Kidney (tissue), 14 donors: ENCODE measurements around the gene SCAMP5. TPM values are rescaled to one million over a fixed set of nuclear protein-coding genes. Genes with fewer than 3 reads are reported as not detected.
A peak's percentile ranks its signal among the peaks of the same experiment; 100 is the strongest.

Experiments
- DNase-seq, 5 donors: peaks; one replicate each; pipeline ENCODE4 v3.0.0-alpha.2; 2013 to 2020
- FAIRE-seq: peaks from 2 replicates; lab custom pipeline; 2012; peaks lifted over from hg19 to GRCh38; lab: Jason Lieb, UNC
- H3K27ac ChIP-seq, 2 donors: one replicate each; pipeline ENCODE4 v1.7.0; 2013; ENCODE audit warnings: low read depth in 2 of 2, low read length in 2 of 2, inconsistent platforms in 1 of 2
- H3K27me3 ChIP-seq: one replicate; pipeline ENCODE4 v1.7.1; 2013; ENCODE audit warnings: low read length, inconsistent platforms; ENCODE audit not compliant: control insufficient read depth, insufficient read depth
- H3K36me3 ChIP-seq, 3 donors: one replicate each; pipeline versions ENCODE4 v1.7.0 to v1.7.1; 2013; ENCODE audit warnings: low read length in 3 of 3, control low read depth in 1 of 3, inconsistent platforms in 1 of 3; ENCODE audit not compliant: insufficient read depth in 3 of 3, control insufficient read depth in 2 of 3
- H3K4me1 ChIP-seq, 3 donors: one replicate each; pipeline versions ENCODE4 v1.7.0 to v1.7.1; 2013; ENCODE audit warnings: low read length in 3 of 3, inconsistent platforms in 1 of 3, low read depth in 1 of 3; ENCODE audit not compliant: control insufficient read depth in 2 of 3, insufficient read depth in 2 of 3
- H3K4me3 ChIP-seq, 3 donors: one replicate each; pipeline versions ENCODE4 v1.7.0 to v1.8.1; 2013; ENCODE audit warnings: low read length in 3 of 3, control low read depth in 1 of 3, inconsistent platforms in 1 of 3
- H3K9ac ChIP-seq, 3 donors: one replicate each; pipeline versions ENCODE4 v1.7.0 to v1.7.1; 2013; ENCODE audit warnings: low read length in 3 of 3, control low read depth in 1 of 3, inconsistent platforms in 1 of 3
- H3K9me3 ChIP-seq, 3 donors: one replicate each; pipeline versions ENCODE4 v1.7.0 to v1.7.1; 2013; ENCODE audit warnings: low read length in 3 of 3, control low read depth in 1 of 3, inconsistent platforms in 1 of 3; ENCODE audit not compliant: control insufficient read depth in 2 of 3, insufficient read depth in 1 of 3
- CTCF ChIP-seq: IDR thresholded peaks from 3 replicates; pipeline ENCODE4 v1.5.1; 2012; ENCODE audit warnings: mild to moderate bottlenecking, moderate library complexity, borderline replicate concordance; ENCODE audit not compliant: insufficient read depth; ENCODE audit errors: extremely low read depth
- intact Hi-C: fragments of 100-400 bp; cut with DNase I; formaldehyde crosslinking; loops from one replicate; pipeline ENCODE4 v1.11.1; 2022
- polyA plus RNA-seq: library from polyadenylated mRNA; stranded (reverse); fragments of 350-450 nt; fragmentation: Illumina TruSeq; extraction: RNeasy Lipid Tissue Mini Kit (QIAGEN cat#74804); gene quantifications from one replicate; pipeline ENCODE4 v1.2.3, GENCODE V29; 2014; ENCODE audit warnings: low read depth, low replicate concordance; ENCODE audit not compliant: insufficient read depth
- total RNA-seq: library from RNA; stranded (reverse); fragmentation: NEBNext Ultra II Directional; extraction: Animal tissue kit (Norgen Biotek cat#: 25700); gene quantifications from one replicate; pipeline ENCODE4 v1.2.1, GENCODE V29; 2021
- donor health status: control.
- donor health status: control.
- donor health status: control.
- donor health status: control.
- donor health status: control.
- donor health status: DM: yes; HTN: yes; CAD: no.
- donor health status: Normal renal cell carcinoma (clear cell type).

The SCAMP5 gene
- total and polyA plus RNA-seq, 2 donors from 2014 or later, result 13.4 to 29.5 TPM

- no peaks in the 10 kb centered on the region for H3K27me3 ChIP-seq
- FAIRE-seq, result no peak
- no peak overlapping the region for H3K27ac ChIP-seq
- H3K9me3 ChIP-seq, result no peaks in the 10 kb centered on the region
- peaks cover 0 to 8% (median 6%) of the 10 kb centered on the region in 3 donors for H3K4me1 ChIP-seq
- no peak for TF ChIP-seq CTCF
- no peak overlapping the region for H3K4me3 ChIP-seq
- H3K9ac ChIP-seq, result no peak overlapping the region
- intact Hi-C loops, result no loop called here
- H3K36me3 ChIP-seq, result no peaks in the 10 kb centered on the region
- no peak for DNase-seq
These were observed 69.5 kb downstream of the SCAMP5 start for GRCh38 chr15:75064846-75065245.

- H3K4me1 ChIP-seq, result peaks cover 0 to 8% (median 6%) of the 10 kb centered on the region in 3 donors
- no peak for TF ChIP-seq CTCF
- no peaks in the 10 kb centered on the region for H3K9me3 ChIP-seq
- H3K9ac ChIP-seq, result no peak overlapping the region
- no peak overlapping the region for H3K4me3 ChIP-seq
- intact Hi-C loops, result no loop called here
- H3K27ac ChIP-seq, result no peak overlapping the region
- DNase-seq (peak in 3 of 5 donors; percentile 20 to 49 (median 39)), FAIRE-seq (no peak)
- H3K27me3 ChIP-seq, result no peaks in the 10 kb centered on the region
- no peaks in the 10 kb centered on the region for H3K36me3 ChIP-seq
These were observed 70.1 kb downstream of the SCAMP5 start for GRCh38 chr15:75065467-75065850.

DNA sequence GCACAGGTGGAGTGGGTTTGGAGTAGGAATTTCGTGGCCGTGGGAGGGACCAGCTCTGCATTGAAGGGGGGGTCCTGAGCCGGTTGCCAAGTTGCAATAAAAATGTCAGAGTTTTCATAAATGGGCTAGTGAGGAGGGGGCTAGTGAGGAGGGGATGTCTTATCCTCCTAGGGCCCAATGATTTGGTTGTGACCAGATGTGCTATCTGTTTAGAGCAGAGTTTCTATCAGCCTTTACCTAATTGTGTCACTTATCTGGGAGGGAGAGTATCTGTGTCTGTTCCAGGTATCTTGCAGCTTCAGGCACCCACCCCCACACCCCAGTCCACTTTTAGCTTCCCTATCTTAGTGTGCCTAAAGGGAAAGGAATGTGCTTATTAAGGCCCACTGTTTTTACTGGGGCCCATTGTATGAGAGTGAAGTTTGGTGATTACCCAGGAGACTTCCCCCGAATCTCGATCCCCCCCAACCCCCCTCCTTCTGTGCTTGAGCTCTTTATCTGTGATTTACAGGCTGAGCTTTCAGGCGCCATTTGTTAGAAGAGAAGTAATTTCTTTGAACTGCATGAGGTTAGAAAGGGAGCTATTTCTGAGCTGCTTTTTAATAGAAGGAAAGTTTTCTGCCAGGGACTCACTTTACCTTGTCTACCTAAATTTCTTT is 70.6 kb downstream of the SCAMP5 start:
- Histone ChIP-seq H3K27me3 (no peaks in the 10 kb centered on the region), H3K27ac (no peak overlapping the region), H3K36me3 (no peaks in the 10 kb centered on the region), H3K9ac (no peak overlapping the region), H3K9me3 (no peaks in the 10 kb centered on the region), H3K4me3 (no peak overlapping the region), H3K4me1 (peaks cover 0 to 8% (median 6%) of the 10 kb centered on the region in 3 donors)
- FAIRE-seq (no peak), DNase-seq (no peak)
- intact Hi-C loops, result no loop called here
- no peak for TF ChIP-seq CTCF
